Transverse colon (tissue), 4 donors: ENCODE measurements around the gene FAM72B.
"Not testable (repeated sequence)": the region's sequence is repeated elsewhere in the genome, so short reads cannot be mapped to it uniquely, and the experiment has no call there.

Source experiments
- CTCF ChIP-seq, 5 experiments: fragments of 200-600 bp in 3 of 5; fragments of 450-650 bp in 2 of 5; sonication (generic) in 3 of 5; IDR thresholded peaks; 1 replicate in 2 of 5; 2 replicates in 3 of 5; pipeline ENCODE4 v1.5.1; 2016 to 2017; ENCODE audit warnings: antibody characterized with exemption in 5 of 5, inconsistent platforms in 3 of 5, mild to moderate bottlenecking in 2 of 5, moderate library complexity in 1 of 5
- EP300 ChIP-seq: sonication (generic); formaldehyde crosslinking; IDR thresholded peaks from one replicate; pipeline ENCODE4 v1.6.1; 2017; ENCODE audit warnings: antibody characterized with exemption, low read depth
- POLR2A ChIP-seq: fragments of 450-650 bp; IDR thresholded peaks from one replicate; pipeline ENCODE4 v1.6.1; 2016; ENCODE audit warnings: antibody characterized with exemption, mild to moderate bottlenecking, moderate library complexity
- POLR2AphosphoS5 ChIP-seq, 3 donors: sonication (generic); formaldehyde crosslinking; IDR thresholded peaks; one replicate each; pipeline ENCODE4 v1.6.1; 2016; ENCODE audit warnings: antibody characterized with exemption in 3 of 3

- TF ChIP-seq CTCF (IDR thresholded peaks at IDR 0.05); POLR2A; EP300; POLR2AphosphoS5 (IDR thresholded peaks at IDR 0.05): not testable (repeated sequence)
Measured at GRCh38 chr1:121205786-121206711, 21.9 kb upstream of the FAM72B start.
